Measurements from ENCODE around the gene GREB1L. TPM values are rescaled to one million over a fixed set of nuclear protein-coding genes. Genes with fewer than 3 reads are reported as not detected.
"Not testable (repeated sequence)": the region's sequence is repeated elsewhere in the genome, so short reads cannot be mapped to it uniquely, and the experiment has no call there.

GREB1L gene
- total and polyA plus RNA-seq, 2 donors from 2014 or later, result 0.79 TPM; not detected in 1

- Histone ChIP-seq H3K27ac (ENCODE audit: low read depth in 2 of 2, low read length in 2 of 2) (no peak overlapping the region), H3K9ac (ENCODE audit: low read length in 3 of 3) (no peak overlapping the region), H3K36me3 (ENCODE audit: control insufficient read depth in 2 of 3, insufficient read depth in 3 of 3, low read length in 3 of 3) (no peaks in the 10 kb centered on the region), H3K9me3 (ENCODE audit: control insufficient read depth in 2 of 3, insufficient read depth in 1 of 3, low read length in 3 of 3) (no peaks in the 10 kb centered on the region), H3K4me3 (ENCODE audit: low read length in 3 of 3) (no peak overlapping the region), H3K4me1 (ENCODE audit: control insufficient read depth in 2 of 3, insufficient read depth in 2 of 3, low read depth in 1 of 3, low read length in 3 of 3) (no peaks in the 10 kb centered on the region), H3K27me3 (ENCODE audit: control insufficient read depth, insufficient read depth, low read length) (no peaks in the 10 kb centered on the region)
- FAIRE-seq (no peak), DNase-seq (no peak)
- TF ChIP-seq CTCF (IDR thresholded peaks at IDR 0.05; ENCODE audit: borderline replicate concordance, extremely low read depth, insufficient read depth), result no peak
- intact Hi-C loops (cut with DNase I), result no loop called here
These were observed 67.2 kb downstream of the GREB1L start for GRCh38 chr18:21309248-21309647.

- H3K9me3 ChIP-seq (ENCODE audit: control insufficient read depth in 2 of 3, insufficient read depth in 1 of 3, low read length in 3 of 3); DNase-seq; intact Hi-C loops (cut with DNase I); H3K27ac ChIP-seq (ENCODE audit: low read depth in 2 of 2, low read length in 2 of 2); H3K27me3 ChIP-seq (ENCODE audit: control insufficient read depth, insufficient read depth, low read length); H3K36me3 ChIP-seq (ENCODE audit: control insufficient read depth in 2 of 3, insufficient read depth in 3 of 3, low read length in 3 of 3); FAIRE-seq; H3K4me1 ChIP-seq (ENCODE audit: control insufficient read depth in 2 of 3, insufficient read depth in 2 of 3, low read depth in 1 of 3, low read length in 3 of 3); H3K4me3 ChIP-seq (ENCODE audit: low read length in 3 of 3); H3K9ac ChIP-seq (ENCODE audit: low read length in 3 of 3): not testable (repeated sequence)
These were observed 69.9 kb downstream of the GREB1L start for GRCh38 chr18:21311980-21312379.

- no peaks in the 10 kb centered on the region for H3K4me1 ChIP-seq (ENCODE audit: control insufficient read depth in 2 of 3, insufficient read depth in 2 of 3, low read depth in 1 of 3, low read length in 3 of 3)
- no peak for TF ChIP-seq CTCF (IDR thresholded peaks at IDR 0.05; ENCODE audit: borderline replicate concordance, extremely low read depth, insufficient read depth)
- no peak overlapping the region for H3K27ac ChIP-seq (ENCODE audit: low read depth in 2 of 2, low read length in 2 of 2)
- FAIRE-seq (no peak), DNase-seq (no peak)
- no peak overlapping the region for H3K9ac ChIP-seq (ENCODE audit: low read length in 3 of 3)
- no peaks in the 10 kb centered on the region for H3K36me3 ChIP-seq (ENCODE audit: control insufficient read depth in 2 of 3, insufficient read depth in 3 of 3, low read length in 3 of 3)
- no peak overlapping the region for H3K4me3 ChIP-seq (ENCODE audit: low read length in 3 of 3)
- intact Hi-C loops (cut with DNase I), result no loop called here
- H3K27me3 ChIP-seq (ENCODE audit: control insufficient read depth, insufficient read depth, low read length), result no peaks in the 10 kb centered on the region
- no peaks in the 10 kb centered on the region for H3K9me3 ChIP-seq (ENCODE audit: control insufficient read depth in 2 of 3, insufficient read depth in 1 of 3, low read length in 3 of 3)
These were observed 71.5 kb downstream of the GREB1L start for GRCh38 chr18:21313576-21313975.

- Histone ChIP-seq H3K4me1 (ENCODE audit: control insufficient read depth in 2 of 3, insufficient read depth in 2 of 3, low read depth in 1 of 3, low read length in 3 of 3) (no peaks in the 10 kb centered on the region), H3K9ac (ENCODE audit: low read length in 3 of 3) (no peak overlapping the region), H3K27me3 (ENCODE audit: control insufficient read depth, insufficient read depth, low read length) (no peaks in the 10 kb centered on the region), H3K27ac (ENCODE audit: low read depth in 2 of 2, low read length in 2 of 2) (no peak overlapping the region), H3K9me3 (ENCODE audit: control insufficient read depth in 2 of 3, insufficient read depth in 1 of 3, low read length in 3 of 3) (peaks cover 0 to 3% (median 0%) of the 10 kb centered on the region in 3 donors), H3K4me3 (ENCODE audit: low read length in 3 of 3) (no peak overlapping the region), H3K36me3 (ENCODE audit: control insufficient read depth in 2 of 3, insufficient read depth in 3 of 3, low read length in 3 of 3) (no peaks in the 10 kb centered on the region)
- DNase-seq (no peak), FAIRE-seq (no peak)
- intact Hi-C loops (cut with DNase I), result no loop called here
- TF ChIP-seq CTCF (IDR thresholded peaks at IDR 0.05; ENCODE audit: borderline replicate concordance, extremely low read depth, insufficient read depth), result no peak
These were observed 72.7 kb downstream of the GREB1L start for GRCh38 chr18:21314724-21315123.

GRCh38 chr18:21315126-21315525 is 73.1 kb downstream of the GREB1L start:
- intact Hi-C loops (cut with DNase I); H3K27me3 ChIP-seq (ENCODE audit: control insufficient read depth, insufficient read depth, low read length); H3K4me3 ChIP-seq (ENCODE audit: low read length in 3 of 3); FAIRE-seq; H3K27ac ChIP-seq (ENCODE audit: low read depth in 2 of 2, low read length in 2 of 2); H3K36me3 ChIP-seq (ENCODE audit: control insufficient read depth in 2 of 3, insufficient read depth in 3 of 3, low read length in 3 of 3); H3K9me3 ChIP-seq (ENCODE audit: control insufficient read depth in 2 of 3, insufficient read depth in 1 of 3, low read length in 3 of 3); H3K9ac ChIP-seq (ENCODE audit: low read length in 3 of 3); H3K4me1 ChIP-seq (ENCODE audit: control insufficient read depth in 2 of 3, insufficient read depth in 2 of 3, low read depth in 1 of 3, low read length in 3 of 3); DNase-seq: not testable (repeated sequence)
